Endothelial cell of umbilical vein (primary cell): ENCODE measurements around the gene TNFRSF8. TPM values are rescaled to one million over a fixed set of nuclear protein-coding genes. Genes with fewer than 3 reads are reported as not detected.

Source experiments
- BruUV-seq: library from RNA; stranded (reverse); fragments of 400-500 nt; replicated peaks from 2 replicates; lab custom pipeline; 2021; lab: Mats Ljungman, UMichigan
- CTCF ChIA-PET: fragments of 300-600, 350-600 bp; sonication (Branson Sonifier 250); formaldehyde crosslinking; loops from one replicate; lab custom pipeline; 2021; ENCODE audit warnings: antibody characterized with exemption, inconsistent platforms; lab: Charles Lee
- POLR2A ChIA-PET: fragments of 300-600, 350-600 bp; sonication (Branson Sonifier 250); formaldehyde crosslinking; loops from one replicate; lab custom pipeline; 2021; ENCODE audit warnings: antibody characterized with exemption, inconsistent platforms; lab: Charles Lee
- DNase-seq: peaks from one replicate; pipeline ENCODE4 v3.0.0-alpha.2; 2011; ENCODE audit warnings: low read depth, low spot score
- FAIRE-seq: peaks from 2 replicates; lab custom pipeline; 2011; peaks lifted over from hg19 to GRCh38; lab: Jason Lieb, UNC
- H2AFZ ChIP-seq: 2 replicates; pipeline ENCODE4 v1.6.0; 2012; ENCODE audit warnings: low read depth, low read length, control low read depth, inconsistent platforms
- H3K27ac ChIP-seq: 2 replicates; pipeline ENCODE4 v1.5.1; 2011; ENCODE audit warnings: low read depth, mild to moderate bottlenecking, control low read depth, low read length, moderate library complexity; ENCODE audit not compliant: insufficient read depth
- H3K27me3 ChIP-seq, 2 experiments: 2 replicates each; pipeline versions ENCODE4 v1.6.0 to v1.6.1; 2011; ENCODE audit warnings: low read length in 2 of 2, mixed read lengths in 1 of 2; ENCODE audit not compliant: control insufficient read depth in 2 of 2, insufficient read depth in 2 of 2
- H3K36me3 ChIP-seq, 2 experiments: 2 replicates in 1 of 2; 3 replicates in 1 of 2; pipeline ENCODE4 v1.5.1; 2011; ENCODE audit warnings: low read length in 2 of 2, mild to moderate bottlenecking in 1 of 2, moderate library complexity in 1 of 2; ENCODE audit not compliant: control insufficient read depth in 2 of 2, insufficient read depth in 2 of 2; ENCODE audit errors: extremely low read depth in 1 of 2
- H3K4me1 ChIP-seq: 3 replicates; pipeline ENCODE4 v1.5.1; 2011; ENCODE audit warnings: mild to moderate bottlenecking, low read length; ENCODE audit not compliant: control insufficient read depth, insufficient read depth; ENCODE audit errors: extremely low read depth
- H3K4me2 ChIP-seq: 2 replicates; pipeline ENCODE4 v1.6.1; 2011; ENCODE audit warnings: low read length, control low read depth, mixed read lengths; ENCODE audit not compliant: insufficient read depth
- H3K4me3 ChIP-seq, 3 experiments: fragments of 200-600 bp in 1 of 3; sonication (generic), shearing (Covaris generic) in 1 of 3; replicated peaks in 1 of 3; 2 replicates each; pipeline ENCODE4 v1.5.1; 2011 to 2016; ENCODE audit warnings: control low read depth in 3 of 3, low read length in 3 of 3, mild to moderate bottlenecking in 2 of 3, inconsistent platforms in 1 of 3, low read depth in 1 of 3, moderate library complexity in 1 of 3; ENCODE audit not compliant: insufficient read depth in 1 of 3
- H3K79me2 ChIP-seq: 2 replicates; pipeline ENCODE4 v1.6.0; 2012; ENCODE audit warnings: low read length, inconsistent platforms; ENCODE audit not compliant: control insufficient read depth, insufficient read depth
- H3K9ac ChIP-seq: replicated peaks from 2 replicates; pipeline ENCODE3; 2011; ENCODE audit warnings: low read length, control low read depth; ENCODE audit not compliant: insufficient read depth; ENCODE audit errors: extremely low read depth
- H3K9me1 ChIP-seq: replicated peaks from 3 replicates; pipeline ENCODE4 v1.6.0; 2011; ENCODE audit warnings: mild to moderate bottlenecking, low read length; ENCODE audit not compliant: control insufficient read depth, insufficient read depth; ENCODE audit errors: extremely low read depth
- H3K9me3 ChIP-seq: replicated peaks from 2 replicates; pipeline ENCODE4 v1.5.1; 2012; ENCODE audit warnings: low read length, inconsistent platforms; ENCODE audit not compliant: control insufficient read depth, insufficient read depth
- H4K20me1 ChIP-seq: replicated peaks from 2 replicates; pipeline ENCODE3; 2011; ENCODE audit warnings: mild to moderate bottlenecking, low read length; ENCODE audit not compliant: control insufficient read depth, insufficient read depth; ENCODE audit errors: extremely low read depth
- EZH2 ChIP-seq: IDR thresholded peaks from 2 replicates; pipeline ENCODE4 v1.6.1; 2012; ENCODE audit warnings: borderline replicate concordance, low read depth, mild to moderate bottlenecking, moderate library complexity, low read length, inconsistent platforms; ENCODE audit not compliant: severe bottlenecking
- FOS ChIP-seq: IDR thresholded peaks from 2 replicates; pipeline ENCODE4 v1.6.1; 2011; ENCODE audit warnings: mild to moderate bottlenecking, low read length, moderate library complexity, borderline replicate concordance; ENCODE audit not compliant: insufficient read depth
- GATA2 ChIP-seq: IDR thresholded peaks from 2 replicates; pipeline ENCODE4 v1.7.0; 2011; ENCODE audit warnings: low read depth, mild to moderate bottlenecking, moderate library complexity, mixed read lengths, low read length; ENCODE audit not compliant: insufficient read length, insufficient read depth
- JUN ChIP-seq: IDR thresholded peaks from 2 replicates; pipeline ENCODE4 v1.6.1; 2011; ENCODE audit warnings: borderline replicate concordance, low read depth; ENCODE audit not compliant: insufficient read length, insufficient read depth
- MAX ChIP-seq: IDR thresholded peaks from 2 replicates; pipeline ENCODE4 v1.6.1; 2011; ENCODE audit not compliant: insufficient read depth, insufficient read length
- MYC ChIP-seq: IDR thresholded peaks from one replicate; pipeline ENCODE4 v1.6.1; 2011; ENCODE audit warnings: mild to moderate bottlenecking, low read depth, low read length
- POLR2A ChIP-seq: IDR thresholded peaks from 2 replicates; pipeline ENCODE4 v1.6.1; 2012; ENCODE audit warnings: low read depth, mild to moderate bottlenecking, control low read depth, low read length
- POLR2AphosphoS5 ChIP-seq: IDR thresholded peaks from 2 replicates; pipeline ENCODE4 v1.6.1; 2012; ENCODE audit warnings: low read depth, mild to moderate bottlenecking, control low read depth, low read length, moderate library complexity; ENCODE audit not compliant: insufficient read depth
- dilution Hi-C: fragments of 300-500 bp; cut with MboI; formaldehyde crosslinking; loops from one replicate; pipeline ENCODE4 v1.15.0; 2019; ENCODE audit warnings: low sequenced_read_pairs; ENCODE audit not compliant: extremely low pct_ligation_motif_present
- intact Hi-C: fragments of 100-400 bp; cut with micrococcal nuclease; formaldehyde crosslinking; loops from one replicate; pipeline ENCODE4 v1.10.0; 2022
- polyA plus RNA-seq, 4 experiments: library from polyadenylated mRNA; depleted of rRNA in 3 of 4; stranded (reverse) in 3 of 4; unstranded in 1 of 4; fragments of >200 nt; gene quantifications; 2 replicates each; pipeline versions ENCODE4 v1.2.1 to v1.2.3, GENCODE V29; 2011 to 2012; ENCODE audit warnings: missing spikeins in 1 of 4
- total RNA-seq: library from RNA; stranded (reverse); gene quantifications from 2 replicates; pipeline ENCODE4 v1.2.3, GENCODE V29; 2021
- TF ChIP-seq, protein P1 (sequence below), 2 donors: IDR thresholded peaks; 1 replicate in 1 of 2; 2 replicates in 1 of 2; pipeline ENCODE4 v1.5.1; 2011; ENCODE audit warnings: low read length in 2 of 2, mild to moderate bottlenecking in 2 of 2, moderate library complexity in 2 of 2, control low read depth in 1 of 2, inconsistent platforms in 1 of 2, low read depth in 1 of 2; ENCODE audit not compliant: insufficient read depth in 1 of 2; ENCODE audit errors: extremely low read depth in 1 of 2

The TNFRSF8 gene
- total and polyA plus RNA-seq, 2 donors (not counting 3 experiments of a cell fraction or from before 2014, with no cell fraction given) = 0.47 TPM; not detected in 1

DNA sequence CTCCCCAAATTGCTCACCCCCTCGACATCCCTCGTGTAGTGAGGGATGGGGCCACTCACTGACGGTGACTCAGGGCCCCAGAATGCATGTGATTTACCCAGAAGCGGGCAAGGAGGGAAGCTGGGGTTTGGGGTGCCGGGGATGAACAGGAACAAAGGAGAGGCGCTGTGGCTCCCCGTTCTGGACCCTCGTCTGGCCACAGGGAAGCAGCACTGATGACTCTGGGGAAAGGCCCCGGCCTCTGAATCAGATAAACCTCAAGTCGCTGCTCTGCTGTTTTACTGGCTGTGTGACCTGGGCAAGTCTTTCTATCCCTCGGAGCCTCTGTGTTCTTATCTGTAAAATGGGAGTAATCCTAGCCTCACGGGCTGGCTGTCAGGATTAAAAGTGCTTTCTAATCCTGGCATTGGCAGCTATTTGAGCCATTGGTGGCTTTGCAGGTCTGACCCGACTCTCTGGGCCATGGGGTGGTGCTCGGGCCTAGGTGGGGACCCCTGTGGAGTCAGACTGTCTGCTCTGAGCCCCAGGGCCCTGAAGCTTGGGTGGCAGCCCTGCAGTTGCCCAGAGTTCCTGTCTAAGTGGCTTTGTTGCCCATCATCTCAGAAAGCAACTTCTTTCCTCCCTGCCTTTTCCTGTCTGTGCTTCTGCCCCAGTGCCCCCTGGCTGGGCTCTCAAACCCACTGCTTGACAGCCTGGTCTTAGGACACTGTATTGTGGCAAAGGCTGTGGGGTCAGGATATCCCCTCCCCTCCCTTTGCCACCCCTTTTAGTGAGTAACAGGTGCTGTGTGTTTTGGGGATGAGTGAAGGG is 109.1 kb downstream of the TNFRSF8 start:
- peaks cover 54% of the 10 kb centered on the region for H3K79me2 ChIP-seq
- H2AFZ ChIP-seq = no peak overlapping the region
- DNase-seq = no peak
- no peak overlapping the region for H3K4me3 ChIP-seq
- ChIA-PET POLR2A (no interaction called here), CTCF (no interaction called here)
- H3K9me1 ChIP-seq = no peaks in the 10 kb centered on the region
- H3K27ac ChIP-seq = no peak overlapping the region
- H3K9ac ChIP-seq = no peak overlapping the region
- dilution Hi-C loops = no loop called here
- no peak overlapping the region for H3K4me2 ChIP-seq
- H3K9me3 ChIP-seq = no peaks in the 10 kb centered on the region
- TF ChIP-seq MAX (no peak), POLR2A (no peak), FOS (no peak), JUN (no peak), GATA2 (no peak), MYC (no peak), POLR2AphosphoS5 (no peak), EZH2 (no peak)
- TF ChIP-seq, protein P1, sequence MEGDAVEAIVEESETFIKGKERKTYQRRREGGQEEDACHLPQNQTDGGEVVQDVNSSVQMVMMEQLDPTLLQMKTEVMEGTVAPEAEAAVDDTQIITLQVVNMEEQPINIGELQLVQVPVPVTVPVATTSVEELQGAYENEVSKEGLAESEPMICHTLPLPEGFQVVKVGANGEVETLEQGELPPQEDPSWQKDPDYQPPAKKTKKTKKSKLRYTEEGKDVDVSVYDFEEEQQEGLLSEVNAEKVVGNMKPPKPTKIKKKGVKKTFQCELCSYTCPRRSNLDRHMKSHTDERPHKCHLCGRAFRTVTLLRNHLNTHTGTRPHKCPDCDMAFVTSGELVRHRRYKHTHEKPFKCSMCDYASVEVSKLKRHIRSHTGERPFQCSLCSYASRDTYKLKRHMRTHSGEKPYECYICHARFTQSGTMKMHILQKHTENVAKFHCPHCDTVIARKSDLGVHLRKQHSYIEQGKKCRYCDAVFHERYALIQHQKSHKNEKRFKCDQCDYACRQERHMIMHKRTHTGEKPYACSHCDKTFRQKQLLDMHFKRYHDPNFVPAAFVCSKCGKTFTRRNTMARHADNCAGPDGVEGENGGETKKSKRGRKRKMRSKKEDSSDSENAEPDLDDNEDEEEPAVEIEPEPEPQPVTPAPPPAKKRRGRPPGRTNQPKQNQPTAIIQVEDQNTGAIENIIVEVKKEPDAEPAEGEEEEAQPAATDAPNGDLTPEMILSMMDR (IDR thresholded peaks at IDR 0.05; ENCODE audit: extremely low read depth in 1 of 2, insufficient read depth in 1 of 2, low read depth in 1 of 2, low read length in 2 of 2) = no peak
- H3K4me1 ChIP-seq = peaks cover 37% of the 10 kb centered on the region
- H3K36me3 ChIP-seq = peaks cover 0 to 3% of the 10 kb centered on the region in 2 experiments
- no TSS peak for BruUV-seq
- intact Hi-C loops = no loop called here
- no peaks in the 10 kb centered on the region for H3K27me3 ChIP-seq
- H4K20me1 ChIP-seq = no peaks in the 10 kb centered on the region
- FAIRE-seq = no peak
